NCI-H345 (cell line): ENCODE results near the gene MVB12B.
"Not testable (repeated sequence)": the region's sequence is repeated elsewhere in the genome, so short reads cannot be mapped to it uniquely, and the experiment has no call there.

Experiments used
- DNase-seq: peaks from one replicate; lab custom pipeline; 2025; lab: John Stamatoyannopoulos, UW

Gene MVB12B

GRCh38 chr9:126472948-126473298, 146.3 kb downstream of the MVB12B start:
- DNase-seq: no peak

GRCh38 chr9:126474206-126474765, 147.7 kb downstream of the MVB12B start:
- DNase-seq: no peak

- no peak for DNase-seq
Measured at GRCh38 chr9:126474786-126475485, 148.3 kb downstream of the MVB12B start.

- no peak for DNase-seq
Measured at GRCh38 chr9:126475933-126476555, 149.4 kb downstream of the MVB12B start.

- DNase-seq: not testable (repeated sequence)
Measured at GRCh38 chr9:126477432-126477831, 150.8 kb downstream of the MVB12B start.

GRCh38 chr9:126478216-126478981, 151.8 kb downstream of the MVB12B start:
- DNase-seq: no peak

GRCh38 chr9:126479515-126479914, 152.9 kb downstream of the MVB12B start:
- DNase-seq: no peak

GRCh38 chr9:126480813-126481212, 154.2 kb downstream of the MVB12B start:
- no peak for DNase-seq

GRCh38 chr9:126481862-126482261, 155.2 kb downstream of the MVB12B start:
- no peak for DNase-seq

- DNase-seq: no peak
Measured at GRCh38 chr9:126482361-126483044, 155.9 kb downstream of the MVB12B start.

GRCh38 chr9:126483468-126484073, 156.9 kb downstream of the MVB12B start:
- DNase-seq: no peak

GRCh38 chr9:126485662-126486061, 159.0 kb downstream of the MVB12B start:
- DNase-seq: no peak

- no peak for DNase-seq
Measured at GRCh38 chr9:126486276-126486675, 159.6 kb downstream of the MVB12B start.

- DNase-seq: no peak
Measured at GRCh38 chr9:126487856-126488255, 161.2 kb downstream of the MVB12B start.

GRCh38 chr9:126488310-126488709, 161.7 kb downstream of the MVB12B start:
- no peak for DNase-seq

- DNase-seq: no peak
Measured at GRCh38 chr9:126488881-126489404, 162.3 kb downstream of the MVB12B start.

- no peak for DNase-seq
Measured at GRCh38 chr9:126489581-126490213, 163.1 kb downstream of the MVB12B start.

- no peak for DNase-seq
Measured at GRCh38 chr9:126490214-126490631, 163.6 kb downstream of the MVB12B start.

- peak; percentile 66 for DNase-seq
Measured at GRCh38 chr9:126490871-126491567, 164.4 kb downstream of the MVB12B start.

GRCh38 chr9:126491568-126491879, 164.9 kb downstream of the MVB12B start:
- DNase-seq: no peak

GRCh38 chr9:126491949-126492348, 165.3 kb downstream of the MVB12B start:
- no peak for DNase-seq
